GM19468 (cell line): Measurements from ENCODE around the gene SNX22.

Experiments used
- ATAC-seq: cut with Tn5 transposase; IDR thresholded peaks from one replicate; pipeline ENCODE4 v1.9.1; 2021; ENCODE audit warnings: mild to moderate bottlenecking, moderate library complexity, moderate number of reproducible peaks; ENCODE audit not compliant: unreplicated experiment; ENCODE audit errors: extremely low read depth

SNX22 gene

GRCh38 chr15:64153480-64154367 is 2.2 kb downstream of the SNX22 start:
- peak; percentile 60 for ATAC-seq

DNA sequence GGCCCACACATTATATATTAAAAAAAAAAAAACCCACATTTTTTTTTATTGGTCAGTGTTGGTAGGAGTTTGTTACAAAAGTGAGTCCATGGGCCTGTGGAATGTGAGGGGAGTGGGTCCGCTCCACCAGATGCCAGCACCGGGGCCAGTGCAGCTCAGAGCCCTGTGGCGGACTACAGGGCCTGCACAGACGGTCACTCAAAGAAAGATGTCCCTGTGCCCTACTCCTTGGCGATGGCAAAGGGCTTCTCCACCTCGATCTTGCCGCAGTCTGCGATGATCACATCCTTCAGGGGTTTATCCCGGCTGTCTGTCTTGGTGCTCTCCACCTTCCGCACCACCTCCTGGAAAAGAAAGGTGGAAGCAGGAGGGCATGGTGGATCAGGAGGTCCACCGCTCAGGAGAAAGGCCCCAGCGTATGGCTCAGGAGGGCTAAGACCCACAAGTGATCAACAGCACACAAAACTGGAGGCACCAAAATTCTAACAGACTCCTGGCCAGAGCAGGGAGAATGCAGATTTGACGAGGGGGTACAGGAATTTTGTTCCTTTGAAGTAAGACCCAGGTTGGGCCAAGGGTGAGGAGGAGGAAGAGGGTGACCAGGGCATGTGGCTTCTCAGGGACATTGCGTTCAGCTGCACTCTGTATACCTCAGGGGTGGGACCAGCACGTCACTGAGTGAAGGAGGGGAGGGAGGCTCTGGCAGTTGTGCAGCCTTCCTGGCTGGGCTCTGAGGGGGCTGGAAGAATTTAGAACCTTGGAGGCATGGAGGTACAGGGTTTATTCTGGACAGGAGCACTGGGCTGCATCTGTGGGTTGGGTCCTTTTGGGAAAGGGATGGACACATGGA is 4.5 kb downstream of the SNX22 start:
- ATAC-seq = no peak

DNA sequence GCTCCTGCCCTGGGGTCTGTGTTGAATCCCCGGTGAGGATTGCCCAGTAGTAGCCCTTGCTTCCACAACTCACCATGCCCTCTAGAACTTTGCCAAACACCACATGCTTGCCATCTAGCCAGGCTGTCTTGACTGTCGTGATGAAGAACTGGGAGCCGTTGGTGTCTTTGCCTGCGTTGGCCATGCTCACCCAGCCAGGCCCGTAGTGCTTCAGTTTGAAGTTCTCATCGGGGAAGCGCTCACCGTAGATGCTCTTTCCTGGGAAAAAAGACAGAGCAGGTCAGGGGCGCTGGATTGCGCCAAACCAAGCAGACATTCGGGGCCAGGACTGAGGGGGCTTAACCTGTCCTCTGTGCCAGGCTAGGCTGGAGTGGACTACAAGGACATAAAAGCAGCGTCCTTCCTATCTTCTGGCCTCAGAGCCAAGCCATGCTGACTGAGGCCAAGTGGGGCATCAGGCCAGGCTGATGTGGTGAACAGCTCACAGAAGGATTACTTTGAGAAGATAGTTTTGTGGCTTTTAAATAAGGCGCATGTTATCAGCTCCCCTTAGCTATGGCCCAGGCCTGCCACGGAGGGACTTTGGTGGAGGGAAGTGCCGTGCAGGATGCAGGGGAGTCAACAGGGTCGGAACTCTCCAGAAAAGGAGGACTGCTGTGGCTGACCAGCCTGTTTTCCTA is 5.3 kb downstream of the SNX22 start:
- no peak for ATAC-seq

DNA sequence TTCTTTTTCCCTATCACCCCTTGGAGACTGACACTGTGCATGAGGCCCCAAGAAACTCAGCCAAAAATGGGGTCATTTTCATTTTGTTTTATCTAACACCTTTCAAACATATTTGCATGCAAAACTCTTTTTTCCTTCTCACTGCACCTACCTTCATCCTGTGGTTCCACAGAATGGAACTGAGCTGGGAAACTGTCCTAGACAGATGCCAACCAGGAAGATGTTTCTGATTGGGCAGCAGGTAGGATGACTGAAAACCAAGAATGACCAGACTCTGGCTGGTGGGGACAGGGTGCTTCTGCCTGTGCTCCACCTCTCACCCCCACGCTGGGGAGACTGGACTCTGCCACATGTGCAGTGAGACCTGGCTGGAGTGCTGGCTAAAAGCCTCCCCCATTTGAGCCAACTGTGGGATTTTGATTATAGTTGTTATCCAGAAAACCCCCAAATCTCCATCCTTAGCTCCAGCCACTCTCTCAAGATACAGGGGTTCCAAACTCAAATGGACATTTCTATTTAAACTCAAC is 6.1 kb downstream of the SNX22 start:
- ATAC-seq = no peak

- ATAC-seq = no peak
Observed at GRCh38 chr15:64158363-64159134, 7.0 kb downstream of the SNX22 start.

DNA sequence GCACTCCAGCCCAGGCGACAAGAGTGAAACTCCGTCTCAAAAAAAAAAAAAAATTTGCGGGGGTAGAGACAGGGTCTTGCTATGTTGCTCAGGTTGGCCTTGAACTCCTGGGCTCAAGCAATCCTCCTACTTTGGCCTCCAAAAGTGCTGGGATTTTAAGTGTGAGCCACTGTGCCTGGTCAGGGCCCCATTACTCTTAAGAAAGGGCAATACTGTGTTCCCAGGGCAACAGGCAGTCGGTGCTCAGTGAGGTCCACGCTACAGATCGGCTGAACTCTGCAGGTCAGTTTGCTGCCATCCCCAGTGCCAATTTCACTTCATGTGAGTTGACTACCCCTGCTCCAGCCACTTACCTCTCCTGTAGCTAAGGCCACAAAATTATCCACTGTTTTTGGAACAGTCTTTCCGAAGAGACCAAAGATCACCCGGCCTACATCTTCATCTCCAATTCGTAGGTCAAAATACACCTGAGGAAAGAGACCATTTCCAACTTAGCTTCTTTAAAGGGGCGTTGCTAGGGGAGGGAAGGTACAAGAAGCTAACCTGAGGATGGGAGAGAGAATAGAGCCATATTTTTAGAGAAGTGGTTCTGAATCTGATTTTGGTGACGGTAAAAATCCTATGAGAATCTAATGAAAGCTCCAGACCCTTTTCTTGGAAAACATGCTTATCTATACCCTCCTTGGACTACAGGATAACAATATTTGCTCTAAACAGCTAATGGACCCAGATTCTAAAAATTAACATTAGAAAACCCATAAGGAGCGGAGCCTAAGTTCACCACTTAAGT is 10.4 kb downstream of the SNX22 start:
- no peak for ATAC-seq

DNA sequence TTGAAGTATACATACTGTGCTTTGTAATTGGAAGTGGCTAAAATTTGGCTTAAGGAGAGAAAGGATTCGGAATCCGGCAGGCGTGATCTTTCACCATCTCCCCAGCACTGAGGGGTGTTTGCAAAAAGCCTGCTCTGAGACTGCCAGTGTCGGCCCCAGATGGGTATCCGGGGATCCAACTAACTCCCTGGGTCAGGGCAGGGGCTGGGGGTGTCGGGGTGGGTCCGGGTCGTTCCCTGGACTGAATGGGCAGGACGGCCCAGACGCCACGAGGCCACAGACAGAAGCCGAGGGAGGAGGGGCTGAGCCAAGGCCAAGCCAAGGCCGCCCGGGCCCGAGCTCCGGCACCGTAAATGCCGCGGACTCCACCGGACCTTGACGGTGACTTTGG is 10.9 kb downstream of the SNX22 start:
- no peak for ATAC-seq

DNA sequence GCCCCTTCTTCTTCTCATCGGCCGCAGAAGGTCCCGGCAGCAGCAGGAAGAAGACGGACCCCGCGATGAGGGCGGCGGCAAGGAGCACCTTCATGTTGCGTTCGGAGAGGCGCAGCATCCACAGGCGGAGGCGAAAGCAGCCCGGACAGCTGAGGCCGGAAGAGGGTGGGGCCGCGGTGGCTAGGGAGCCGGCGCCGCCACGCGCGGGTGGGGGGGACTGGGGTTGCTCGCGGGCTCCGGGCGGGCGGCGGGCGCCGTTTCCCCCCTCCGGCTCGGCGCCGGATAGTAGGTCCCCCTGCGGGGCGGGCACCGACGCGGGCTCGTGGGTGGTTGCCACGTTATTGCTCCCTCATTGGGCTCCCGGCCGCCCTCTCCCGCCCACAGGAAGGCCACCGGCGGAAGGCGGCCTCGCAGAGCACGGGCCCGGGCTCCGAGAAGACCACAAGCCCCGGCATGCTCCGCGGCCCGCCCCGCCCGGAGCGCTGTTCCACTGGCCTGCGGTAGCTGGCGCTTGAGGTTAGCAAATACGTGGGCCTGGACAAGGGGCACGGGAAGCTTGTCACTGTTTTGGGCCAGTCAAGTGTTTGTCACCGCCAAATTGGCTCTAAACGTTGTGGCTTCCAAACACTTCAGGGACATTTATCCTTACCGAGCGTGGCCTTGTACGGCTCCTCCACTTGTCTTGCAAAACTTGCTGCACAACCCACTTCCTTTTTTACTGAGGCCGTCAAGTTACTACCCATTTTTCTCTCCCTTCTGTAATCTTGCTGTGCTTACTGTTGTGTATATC is 11.5 kb downstream of the SNX22 start, which contains the start of gene PPIB:
PPIB (minus strand) TSS at position 154 of the 790 bp plus-strand sequence; CDS start at position 118, 36 bp downstream.
- ATAC-seq = peak; percentile 92

- ATAC-seq = no peak
Observed at GRCh38 chr15:64163659-64164362, 12.3 kb downstream of the SNX22 start.

- no peak for ATAC-seq
Observed at GRCh38 chr15:64164436-64164835, 12.9 kb downstream of the SNX22 start.

DNA sequence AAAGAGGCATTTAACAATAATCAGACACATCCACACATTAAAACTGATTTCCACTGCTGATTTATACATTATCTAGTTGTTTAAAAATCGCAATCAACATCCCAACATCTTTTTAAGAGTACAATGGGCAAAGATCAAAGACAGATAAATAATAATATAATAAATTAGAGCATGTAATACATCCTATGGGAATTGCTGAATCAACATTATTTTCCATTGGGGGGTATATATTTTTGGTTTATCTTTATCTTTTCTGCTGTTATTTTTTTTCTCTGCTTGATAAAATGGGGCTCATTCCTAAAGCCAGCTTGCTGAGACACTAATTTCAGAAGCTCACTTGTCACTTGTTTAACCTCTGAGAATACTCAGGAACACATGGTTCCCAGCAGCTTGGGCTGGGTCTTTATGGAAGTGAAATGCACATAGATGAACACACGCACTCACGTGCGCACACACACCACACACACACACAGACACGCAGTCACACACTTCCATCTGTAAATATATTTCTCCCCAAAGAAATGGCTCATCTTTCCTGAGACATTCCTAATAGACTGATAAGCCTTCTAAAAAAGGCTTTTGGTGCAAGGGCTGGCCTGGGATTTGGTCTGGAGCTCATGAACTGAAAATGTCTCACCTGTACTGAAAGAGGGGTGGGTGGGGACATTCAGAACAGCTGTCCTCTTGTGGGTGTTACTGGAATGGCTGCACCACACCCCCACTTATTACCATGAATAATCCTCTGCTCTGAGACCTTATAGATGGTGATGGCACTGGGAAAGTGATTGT is 14.8 kb downstream of the SNX22 start:
- ATAC-seq = no peak

- peak; percentile 76 for ATAC-seq
Observed at GRCh38 chr15:64180235-64180824, 28.8 kb downstream of the SNX22 start.

GRCh38 chr15:64182859-64183370 is 31.4 kb downstream of the SNX22 start:
- ATAC-seq = no peak

DNA sequence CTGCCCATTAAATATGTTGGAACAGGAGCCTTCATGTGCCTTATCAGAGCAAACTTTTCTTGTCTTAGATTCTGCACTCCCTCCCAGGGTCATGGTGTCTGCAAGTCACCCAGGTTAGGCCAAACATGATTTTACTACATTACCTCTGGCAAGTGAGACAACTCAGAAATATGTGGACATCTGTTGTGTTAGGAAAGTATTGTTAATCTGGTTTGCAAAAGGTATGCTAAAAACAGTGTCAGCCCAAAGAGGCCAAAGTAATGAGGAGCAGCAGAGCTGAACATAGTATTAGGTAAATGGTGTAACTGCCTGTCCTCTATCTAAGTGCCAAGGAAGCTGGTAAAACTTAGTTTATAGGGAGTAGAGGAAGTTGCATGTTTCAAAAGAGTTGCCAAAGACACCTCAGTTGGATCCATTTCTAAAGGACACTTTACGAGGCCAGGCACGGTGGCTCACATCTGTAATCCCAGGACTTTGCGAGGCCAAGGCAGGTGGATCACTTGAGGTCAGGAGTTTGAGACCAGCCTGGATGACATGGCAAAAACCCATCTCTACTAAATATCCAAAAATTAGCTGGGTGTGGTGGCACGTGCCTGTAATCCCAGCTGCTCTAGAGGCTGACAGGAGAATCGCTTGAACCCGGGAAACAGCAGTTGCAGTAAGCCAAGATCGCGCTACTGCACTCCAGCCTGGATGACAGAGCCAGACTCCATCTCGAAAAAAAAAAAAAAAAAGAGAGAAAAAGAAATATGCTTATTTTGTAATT is 33.8 kb downstream of the SNX22 start:
- no peak for ATAC-seq
